Prostate gland (tissue), 2 donors: ENCODE measurements around the gene R3HDM2.

Experiments
- POLR2A ChIP-seq: fragments of 450-650 bp; IDR thresholded peaks from one replicate; pipeline ENCODE4 v1.6.1; 2016; ENCODE audit warnings: antibody characterized with exemption, mild to moderate bottlenecking
- TF ChIP-seq, protein P1 (sequence below), 4 experiments: fragments of 200-600 bp in 2 of 4; fragments of 450-650 bp in 2 of 4; sonication (generic) in 2 of 4; IDR thresholded peaks; 1 replicate in 3 of 4; 2 replicates in 1 of 4; pipeline ENCODE4 v1.5.1; 2016 to 2019; ENCODE audit warnings: antibody characterized with exemption in 4 of 4, mild to moderate bottlenecking in 2 of 4, moderate library complexity in 2 of 4

DNA sequence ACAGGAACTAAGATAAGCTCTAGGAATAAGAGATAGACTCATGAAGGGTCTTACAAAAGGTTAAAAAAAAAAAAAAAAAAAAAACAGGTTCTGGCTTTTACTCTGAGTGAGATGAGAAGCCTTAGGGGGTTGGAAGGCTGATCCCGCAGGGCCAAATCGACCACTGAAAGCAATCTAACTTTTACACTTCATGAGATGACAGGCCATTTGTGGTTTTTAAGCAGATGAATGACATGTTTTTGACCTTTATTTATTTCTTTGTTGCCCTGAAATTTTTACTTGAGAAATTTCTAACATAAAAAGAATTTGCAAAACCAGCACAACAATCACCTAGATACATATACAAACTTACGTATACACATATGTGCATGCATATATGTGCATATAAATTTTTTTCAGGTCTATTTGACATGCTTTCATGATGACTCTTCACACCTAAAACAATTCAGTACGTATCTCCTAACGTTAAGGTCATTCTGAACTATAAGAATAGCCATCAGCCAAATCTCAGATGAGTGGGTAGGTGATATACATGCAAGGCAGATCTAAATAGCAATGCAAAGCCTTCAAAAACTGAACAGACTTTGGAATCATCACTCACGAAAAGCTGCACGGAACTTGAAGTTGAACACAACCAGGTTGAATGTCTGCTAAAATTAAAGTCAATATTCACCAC, 87.0 kb downstream of the R3HDM2 start:
- TF ChIP-seq, protein P1, sequence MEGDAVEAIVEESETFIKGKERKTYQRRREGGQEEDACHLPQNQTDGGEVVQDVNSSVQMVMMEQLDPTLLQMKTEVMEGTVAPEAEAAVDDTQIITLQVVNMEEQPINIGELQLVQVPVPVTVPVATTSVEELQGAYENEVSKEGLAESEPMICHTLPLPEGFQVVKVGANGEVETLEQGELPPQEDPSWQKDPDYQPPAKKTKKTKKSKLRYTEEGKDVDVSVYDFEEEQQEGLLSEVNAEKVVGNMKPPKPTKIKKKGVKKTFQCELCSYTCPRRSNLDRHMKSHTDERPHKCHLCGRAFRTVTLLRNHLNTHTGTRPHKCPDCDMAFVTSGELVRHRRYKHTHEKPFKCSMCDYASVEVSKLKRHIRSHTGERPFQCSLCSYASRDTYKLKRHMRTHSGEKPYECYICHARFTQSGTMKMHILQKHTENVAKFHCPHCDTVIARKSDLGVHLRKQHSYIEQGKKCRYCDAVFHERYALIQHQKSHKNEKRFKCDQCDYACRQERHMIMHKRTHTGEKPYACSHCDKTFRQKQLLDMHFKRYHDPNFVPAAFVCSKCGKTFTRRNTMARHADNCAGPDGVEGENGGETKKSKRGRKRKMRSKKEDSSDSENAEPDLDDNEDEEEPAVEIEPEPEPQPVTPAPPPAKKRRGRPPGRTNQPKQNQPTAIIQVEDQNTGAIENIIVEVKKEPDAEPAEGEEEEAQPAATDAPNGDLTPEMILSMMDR (IDR thresholded peaks at IDR 0.05) = no peak
- no peak for TF ChIP-seq POLR2A
